Measurements from ENCODE around the gene IRF8. TPM values are rescaled to one million over a fixed set of nuclear protein-coding genes. Genes with fewer than 3 reads are reported as not detected.

Gene IRF8
- total and polyA plus RNA-seq, 2 of the 13 experiments (the other 11 are each of a cell fraction or from before 2014, with no cell fraction given): not detected

- FAIRE-seq (no peak), ATAC-seq (no peak), DNase-seq (ENCODE audit: low spot score) (no peak)
- Histone ChIP-seq H3K79me2 (ENCODE audit: insufficient read depth, low read length) (no peaks in the 10 kb centered on the region), H4K20me1 (ENCODE audit: insufficient read depth, low read length) (no peaks in the 10 kb centered on the region), H3K9ac (ENCODE audit: insufficient read depth, low read depth, low read length) (no peak overlapping the region), H3K4me1 (ENCODE audit: insufficient read depth, low read length) (no peaks in the 10 kb centered on the region), H3K27me3 (ENCODE audit: control insufficient read depth in 1 of 2, insufficient read depth in 2 of 2, low read length in 2 of 2) (peaks cover 0 to 17% of the 10 kb centered on the region in 2 experiments; a peak in 3 of 5 replicates), H3K9me3 (ENCODE audit: low read length) (no peaks in the 10 kb centered on the region), H3K4me2 (ENCODE audit: low read depth, low read length) (no peak overlapping the region), H3K27ac (ENCODE audit: extremely low read length, insufficient read depth, low read length) (no peak overlapping the region), H3K36me3 (replicated peaks in 1 of 2; ENCODE audit: control insufficient read depth in 1 of 2, insufficient read depth in 2 of 2, low read length in 2 of 2) (no peaks in the 10 kb centered on the region), H2AFZ (ENCODE audit: low read length) (no peak overlapping the region), H3K4me3 (replicated peaks in 1 of 3; ENCODE audit: insufficient read depth in 1 of 3, low read depth in 2 of 3, low read length in 3 of 3) (no peak overlapping the region)
- no peak for TF ChIP-seq FOXK2 (IDR thresholded peaks at IDR 0.05)
- TF ChIP-seq CEBPG (CRISPR knock-in tag; IDR thresholded peaks at IDR 0.05): no peak
- TF ChIP-seq ZNF841 (CRISPR knock-in tag; IDR thresholded peaks at IDR 0.05; ENCODE audit: borderline replicate concordance): no peak
- no peak for TF ChIP-seq ZNF883 (CRISPR knock-in tag; IDR thresholded peaks at IDR 0.05; ENCODE audit: not compliant biosample characterization)
- BruUV-seq (replicated peaks): no TSS peak
- 25% methylated on average over 14 of the region's 14 CpGs for WGBS (ENCODE audit: low lambda C conversion rate)
- intact Hi-C loops (cut with micrococcal nuclease; ENCODE audit: unreplicated experiment): no loop called here
- in situ Hi-C loops (cut with HindIII; ENCODE audit: extremely low pct_ligation_motif_present, low pct_unique_long_range_greater_than_20kb): no loop called here
- CTCF ChIA-PET (ENCODE audit: low intra/inter-chr PET ratio, low total read pairs): no interaction called here
- POLR2A ChIA-PET: no interaction called here
Measured at GRCh38 chr16:85968041-85968920, 69.3 kb downstream of the IRF8 start.

GRCh38 chr16:85969159-85969558 is 70.2 kb downstream of the IRF8 start:
- no peak overlapping the region for H3K4me3 ChIP-seq (replicated peaks in 1 of 3; ENCODE audit: insufficient read depth in 1 of 3, low read depth in 2 of 3, low read length in 3 of 3)
- H3K36me3 ChIP-seq (replicated peaks in 1 of 2; ENCODE audit: control insufficient read depth in 1 of 2, insufficient read depth in 2 of 2, low read length in 2 of 2): no peaks in the 10 kb centered on the region
- ChIA-PET POLR2A (no interaction called here), CTCF (ENCODE audit: low intra/inter-chr PET ratio, low total read pairs) (no interaction called here)
- H3K27me3 ChIP-seq (ENCODE audit: control insufficient read depth in 1 of 2, insufficient read depth in 2 of 2, low read length in 2 of 2): peaks cover 0 to 11% of the 10 kb centered on the region in 2 experiments; a peak in 2 of 5 replicates
- BruUV-seq (replicated peaks): no TSS peak
- 2% methylated on average over 2 of the region's 2 CpGs for WGBS (ENCODE audit: low lambda C conversion rate)
- intact Hi-C loops (cut with micrococcal nuclease; ENCODE audit: unreplicated experiment): no loop called here
- no peaks in the 10 kb centered on the region for H4K20me1 ChIP-seq (ENCODE audit: insufficient read depth, low read length)
- peaks cover 2% of the 10 kb centered on the region for H3K4me1 ChIP-seq (ENCODE audit: insufficient read depth, low read length)
- H3K79me2 ChIP-seq (ENCODE audit: insufficient read depth, low read length): no peaks in the 10 kb centered on the region
- FAIRE-seq (no peak), DNase-seq (ENCODE audit: low spot score) (no peak), ATAC-seq (no peak)
- H2AFZ ChIP-seq (ENCODE audit: low read length): no peak overlapping the region
- in situ Hi-C loops (cut with HindIII; ENCODE audit: extremely low pct_ligation_motif_present, low pct_unique_long_range_greater_than_20kb): no loop called here
- H3K27ac ChIP-seq (ENCODE audit: extremely low read length, insufficient read depth, low read length): no peak overlapping the region
- no peak overlapping the region for H3K4me2 ChIP-seq (ENCODE audit: low read depth, low read length)
- no peak overlapping the region for H3K9ac ChIP-seq (ENCODE audit: insufficient read depth, low read depth, low read length)
- peaks cover 4% of the 10 kb centered on the region; the same call in 1 of the 2 replicates for H3K9me3 ChIP-seq (ENCODE audit: low read length)
- TF ChIP-seq HNF4G (IDR thresholded peaks at IDR 0.05; ENCODE audit: borderline replicate concordance, low read depth, low read length): no peak
- no peak for TF ChIP-seq HNF4G (CRISPR knock-in tag; IDR thresholded peaks at IDR 0.05; ENCODE audit: borderline replicate concordance, low read depth)
- TF ChIP-seq ZNF34 (CRISPR knock-in tag; IDR thresholded peaks at IDR 0.05; ENCODE audit: borderline replicate concordance): no peak
- no peak for TF ChIP-seq SOX13 (IDR thresholded peaks at IDR 0.05)
- TF ChIP-seq SOX13 (CRISPR knock-in tag; conservative IDR thresholded peaks at IDR 0.05 in 1 of 2, IDR thresholded peaks at IDR 0.05 in 1 of 2): no peak
- TF ChIP-seq ZNF674 (CRISPR knock-in tag; IDR thresholded peaks at IDR 0.05; ENCODE audit: low read depth): no peak
- TF ChIP-seq NFE2L2 (IDR thresholded peaks at IDR 0.05; ENCODE audit: low read length): no peak
- TF ChIP-seq XBP1 (CRISPR knock-in tag; IDR thresholded peaks at IDR 0.05): no peak
- no peak for TF ChIP-seq ZNF614 (CRISPR knock-in tag; IDR thresholded peaks at IDR 0.05; ENCODE audit: borderline replicate concordance)
- no peak for TF ChIP-seq TBL1XR1 (IDR thresholded peaks at IDR 0.05; ENCODE audit: borderline replicate concordance, low read length, partially characterized antibody)
- TF ChIP-seq ATRX (CRISPR knock-in tag; IDR thresholded peaks at IDR 0.05; ENCODE audit: borderline replicate concordance): no peak
- no peak for TF ChIP-seq ZFP62 (CRISPR knock-in tag; IDR thresholded peaks at IDR 0.05)
- no peak for TF ChIP-seq MXD3 (CRISPR knock-in tag; IDR thresholded peaks at IDR 0.05)
- TF ChIP-seq GATA4 (IDR thresholded peaks at IDR 0.05; ENCODE audit: borderline replicate concordance, low read depth): no peak
- no peak for TF ChIP-seq FOXO1 (CRISPR knock-in tag; IDR thresholded peaks at IDR 0.05)
- no peak for TF ChIP-seq FOXK2 (IDR thresholded peaks at IDR 0.05)
- no peak for TF ChIP-seq NFIC (IDR thresholded peaks at IDR 0.05; ENCODE audit: low read length)
- no peak for TF ChIP-seq ZNF12 (CRISPR knock-in tag; IDR thresholded peaks at IDR 0.05)
- no peak for TF ChIP-seq ARNT (IDR thresholded peaks at IDR 0.05)

Data from HepG2 (cell line).